ENCODE data around the gene PINK1.
A peak's percentile ranks its signal among the peaks of the same experiment; 100 is the strongest.

The PINK1 gene

DNA sequence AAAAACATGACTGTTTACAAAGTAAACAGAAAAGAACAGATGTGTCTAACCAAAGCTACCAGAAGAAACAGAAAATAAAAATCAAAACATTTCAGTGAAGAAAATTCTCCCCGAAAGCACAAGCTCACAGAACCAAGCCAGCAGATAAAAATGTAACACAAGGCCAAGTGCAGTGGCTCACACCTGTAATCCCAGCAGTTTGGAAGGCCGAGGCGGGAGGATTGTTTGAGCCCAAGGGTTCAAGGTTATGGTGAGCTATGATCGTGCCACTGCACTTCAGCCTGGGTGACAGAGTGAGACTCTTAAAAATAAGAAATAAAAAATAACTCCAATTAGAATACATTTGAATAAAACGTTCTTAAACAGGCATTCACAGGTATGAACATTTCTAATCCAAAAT is 47.0 kb downstream of the PINK1 start:
- DNase-seq (ENCODE audit: low read depth, low spot score), result no peak

DNA sequence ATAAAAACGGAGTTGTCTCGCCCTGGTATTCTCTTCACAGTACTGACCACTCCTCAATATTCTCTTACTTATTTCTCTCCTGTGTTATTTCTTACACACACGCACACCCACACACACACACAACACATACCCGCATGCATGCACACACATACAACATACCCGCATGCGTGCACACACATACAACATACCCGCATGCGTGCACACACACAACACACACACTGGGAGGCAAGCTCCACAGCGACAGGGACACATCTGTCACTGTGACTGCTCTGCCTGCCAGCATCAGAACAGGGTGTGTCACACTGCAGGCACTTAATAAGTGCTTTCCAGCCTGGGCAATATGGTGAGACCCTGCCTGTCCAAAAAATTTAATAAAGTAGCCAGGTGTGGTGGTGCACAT is 48.7 kb downstream of the PINK1 start:
- DNase-seq (ENCODE audit: low read depth, low spot score), result no peak

DNA sequence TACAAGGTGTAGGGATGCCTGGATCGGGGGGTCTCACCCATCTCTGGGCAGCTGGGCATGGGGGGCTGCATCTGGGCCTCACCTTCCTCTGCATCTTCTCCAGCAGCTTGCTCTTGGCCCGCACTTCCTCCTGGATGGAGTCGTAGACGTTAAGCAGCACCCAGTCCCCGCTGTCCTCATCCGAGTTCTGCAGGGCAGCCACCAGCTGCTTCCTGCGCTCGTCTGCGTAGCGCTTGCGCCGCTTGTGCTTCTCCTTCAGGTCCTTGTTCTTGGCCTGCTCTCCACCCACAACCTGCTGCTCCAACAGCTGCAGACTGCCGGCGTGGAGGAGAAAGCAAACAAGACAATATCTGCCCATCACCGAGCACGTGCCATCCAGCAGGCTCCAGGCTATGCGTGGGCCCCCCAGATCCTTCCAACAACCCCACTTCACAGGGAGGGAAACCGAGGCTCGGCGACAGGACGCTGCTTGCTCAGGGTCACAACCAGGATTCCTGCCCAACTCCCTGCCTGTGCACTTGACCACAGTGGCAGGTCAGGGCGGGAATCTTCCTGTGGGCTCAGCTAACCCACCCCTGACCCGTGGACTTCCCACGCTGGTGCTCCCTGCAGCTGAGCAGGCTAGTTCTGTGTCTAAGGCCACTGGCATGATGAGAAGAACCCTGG is 49.4 kb downstream of the PINK1 start:
- DNase-seq (ENCODE audit: low read depth, low spot score), result no peak

GRCh38 chr1:20683614-20684013 is 50.4 kb downstream of the PINK1 start:
- DNase-seq (ENCODE audit: low read depth, low spot score), result no peak

- DNase-seq (ENCODE audit: low read depth, low spot score), result no peak
Observed at GRCh38 chr1:20684050-20684620, 50.9 kb downstream of the PINK1 start.

DNA sequence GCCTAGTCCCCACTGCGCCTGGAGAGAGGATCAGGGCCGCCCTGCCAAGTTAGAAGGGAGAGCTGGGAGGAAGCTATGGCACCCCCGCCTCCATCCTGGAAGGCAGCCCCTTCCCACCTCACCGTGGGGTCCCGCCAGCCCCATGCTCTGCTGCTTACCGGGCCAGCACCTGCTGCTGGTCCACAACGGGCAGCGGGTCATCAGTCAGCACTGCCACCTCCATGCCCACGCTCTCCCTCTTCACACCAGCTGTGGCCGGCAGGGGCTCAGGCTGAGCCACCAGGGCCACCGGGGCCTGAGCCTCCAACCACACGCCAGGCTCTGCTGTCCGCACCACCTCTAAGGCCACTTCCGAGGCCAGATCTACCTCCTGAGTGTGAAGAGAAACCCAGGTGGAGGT is 51.4 kb downstream of the PINK1 start:
- no peak for DNase-seq (ENCODE audit: low read depth, low spot score)

DNA sequence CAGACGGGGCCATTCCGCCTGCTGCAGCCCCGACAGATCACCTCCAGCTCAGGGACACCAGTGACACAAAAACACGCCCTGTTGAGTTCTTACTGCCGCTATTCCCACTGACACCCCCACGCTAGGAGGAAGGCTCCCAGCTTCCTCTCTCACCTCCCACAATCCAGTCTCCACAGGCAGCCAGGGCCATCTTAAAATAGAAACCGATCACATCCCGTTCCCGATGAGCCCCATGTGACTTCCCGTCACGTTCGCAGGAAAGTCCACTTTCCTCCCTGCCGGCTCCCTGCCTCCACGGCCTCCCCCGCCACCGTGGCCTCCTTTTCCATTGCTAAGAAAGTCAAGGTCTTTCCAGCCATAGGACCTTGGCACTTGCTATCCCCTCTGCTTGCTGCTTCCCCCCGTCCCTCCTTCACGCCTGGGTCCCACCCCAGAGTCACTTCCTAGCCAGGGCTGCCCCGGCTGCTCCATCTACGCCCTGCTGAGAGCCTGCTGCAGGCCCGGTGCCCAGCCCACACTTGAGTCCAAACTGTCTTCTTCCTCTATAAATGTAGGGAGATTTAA is 51.9 kb downstream of the PINK1 start:
- no peak for DNase-seq (ENCODE audit: low read depth, low spot score)

DNA sequence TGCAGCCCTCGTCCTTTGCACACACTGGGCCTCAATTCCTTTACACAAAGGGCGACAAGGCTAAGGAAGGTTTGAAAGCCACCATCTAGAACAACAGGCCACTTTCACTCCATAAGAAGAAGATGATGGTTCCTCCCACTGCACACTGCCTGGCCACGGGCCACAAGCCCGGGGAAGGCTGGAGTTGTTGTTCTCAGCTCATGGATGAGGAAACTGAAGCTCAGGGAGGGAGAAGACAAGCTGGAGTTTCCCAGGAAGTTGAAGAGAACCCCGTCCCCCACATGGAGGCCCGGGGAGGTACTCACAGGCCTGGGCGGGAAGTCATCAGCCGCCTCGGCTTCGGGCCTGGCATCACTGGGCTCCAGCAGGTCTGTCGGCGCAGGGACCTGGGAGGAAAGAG is 52.5 kb downstream of the PINK1 start:
- no peak for DNase-seq (ENCODE audit: low read depth, low spot score)

DNA sequence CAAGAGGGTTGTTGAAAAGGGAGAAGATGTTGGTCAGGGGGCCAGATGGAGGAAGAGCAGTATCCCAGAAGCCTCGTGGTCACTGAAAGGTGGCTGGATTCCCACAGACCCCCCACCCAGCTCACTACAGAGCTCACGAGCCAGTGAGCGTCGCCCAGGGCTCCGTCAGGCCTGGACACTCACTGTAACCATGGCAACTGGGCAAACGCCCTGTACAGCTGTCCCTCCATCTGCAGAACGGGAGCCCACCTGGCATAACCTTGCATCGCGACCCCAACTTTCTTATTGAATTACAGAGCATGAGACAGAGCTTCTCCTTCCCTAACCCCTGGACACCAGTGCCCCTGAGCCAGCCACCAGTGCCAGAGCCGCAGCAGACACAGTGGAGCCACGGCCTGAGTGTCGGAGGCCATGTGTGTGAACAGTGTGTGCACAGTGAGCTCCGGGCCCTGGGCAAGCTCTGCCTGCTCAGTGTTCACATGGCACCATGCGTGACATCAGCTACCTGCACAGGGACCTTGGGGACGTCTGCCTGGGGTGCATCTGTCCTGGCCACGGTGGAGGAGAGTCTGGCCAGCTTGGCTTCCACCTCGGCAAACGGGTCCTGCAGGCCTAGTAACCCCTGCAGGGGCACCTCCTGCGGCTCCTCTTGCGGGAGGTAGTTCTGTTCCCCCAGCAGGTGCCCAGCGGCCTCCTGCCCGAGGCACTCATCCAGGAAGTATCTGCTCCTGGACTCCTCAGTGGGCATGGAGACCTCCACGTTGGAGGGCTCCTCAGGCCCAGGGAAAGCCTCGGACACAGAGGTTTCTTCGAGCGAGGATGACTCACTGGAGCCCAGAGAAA is 53.8 kb downstream of the PINK1 start:
- DNase-seq (ENCODE audit: low read depth, low spot score), result no peak

DNA sequence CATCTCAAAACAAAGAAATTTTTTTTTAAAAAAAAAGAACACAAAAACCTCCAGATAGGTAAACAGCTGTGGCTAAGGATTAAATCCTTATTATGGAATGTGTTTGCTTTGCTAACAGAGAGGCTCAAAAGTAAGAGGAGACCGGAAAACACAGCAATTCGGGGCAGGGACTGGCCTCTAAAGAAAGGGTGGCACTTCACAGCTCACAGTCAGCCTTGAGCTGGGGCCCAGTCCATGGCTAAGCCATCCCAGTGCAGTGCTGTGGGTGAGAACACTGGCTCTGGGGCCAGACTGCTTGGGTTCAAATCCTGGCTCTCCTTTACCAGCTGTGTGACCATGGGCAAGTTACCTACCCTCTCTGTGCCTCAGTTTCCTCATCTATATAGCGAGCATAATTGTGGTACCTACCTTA is 56.4 kb downstream of the PINK1 start:
- no peak for DNase-seq (ENCODE audit: low read depth, low spot score)

DNA sequence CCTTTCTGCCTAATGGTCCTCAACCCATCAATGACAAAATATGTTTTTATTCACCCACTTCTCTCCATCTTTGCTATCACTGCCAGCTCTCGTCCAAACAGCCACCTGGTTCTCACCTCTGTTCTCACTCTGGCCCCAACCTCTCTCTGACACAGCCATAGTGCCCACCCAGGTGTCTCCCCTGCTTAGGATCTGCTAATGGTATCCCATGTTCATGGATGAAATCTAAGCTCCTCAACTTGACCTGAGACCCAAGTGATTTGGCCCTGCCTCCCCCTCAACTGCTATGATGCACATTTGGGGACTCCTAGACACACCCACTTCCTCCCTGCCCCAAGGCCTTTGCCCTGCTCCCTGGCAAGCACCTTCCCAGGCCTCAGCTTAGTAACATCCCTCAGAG is 58.6 kb downstream of the PINK1 start:
- no peak for DNase-seq (ENCODE audit: low read depth, low spot score)

GRCh38 chr1:20693623-20694022 is 60.4 kb downstream of the PINK1 start:
- DNase-seq (ENCODE audit: low read depth, low spot score), result no peak

DNA sequence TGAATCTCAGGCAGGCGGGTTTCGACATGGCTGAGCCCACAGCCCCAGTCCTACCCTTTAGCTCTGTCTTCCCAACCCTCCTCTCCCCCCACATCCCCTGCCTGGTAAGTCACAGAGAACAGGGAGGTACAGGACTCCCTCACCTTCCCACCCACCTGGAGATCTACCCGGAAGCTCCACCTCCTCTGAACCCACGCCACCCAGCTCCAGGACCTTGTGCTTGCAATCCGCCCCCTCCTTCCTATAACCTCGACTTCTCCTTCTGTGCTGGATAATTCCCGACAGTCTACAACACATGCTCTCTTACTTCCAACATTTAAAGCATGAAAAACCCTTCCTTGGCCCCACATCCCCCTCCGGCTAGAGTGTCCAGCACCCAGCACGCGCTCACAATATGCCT is 62.3 kb downstream of the PINK1 start:
- DNase-seq (ENCODE audit: low read depth, low spot score), result no peak

GRCh38 chr1:20696397-20697333 is 63.4 kb downstream of the PINK1 start:
- peak; percentile 77 for DNase-seq (ENCODE audit: low read depth, low spot score)

DNA sequence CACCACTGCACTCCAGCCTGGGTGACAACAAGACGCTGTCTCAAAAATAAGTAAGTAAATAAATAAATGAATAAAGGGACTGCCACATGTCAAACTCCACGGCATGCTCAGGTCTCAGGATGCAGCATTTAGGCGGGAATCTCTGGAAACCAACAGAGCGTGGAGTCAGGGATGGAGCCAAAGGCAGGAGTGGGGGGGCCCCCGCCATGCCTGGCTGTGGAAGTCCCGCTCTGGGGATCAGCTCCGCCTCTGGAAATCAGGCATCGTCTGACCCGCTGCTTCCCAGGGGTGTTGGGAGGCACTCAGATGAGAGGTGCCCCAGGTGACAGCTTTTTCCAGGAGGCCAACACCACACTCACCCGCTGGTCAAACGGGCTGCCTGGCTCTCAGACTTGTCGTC is 64.3 kb downstream of the PINK1 start:
- no peak for DNase-seq (ENCODE audit: low read depth, low spot score)

DNA sequence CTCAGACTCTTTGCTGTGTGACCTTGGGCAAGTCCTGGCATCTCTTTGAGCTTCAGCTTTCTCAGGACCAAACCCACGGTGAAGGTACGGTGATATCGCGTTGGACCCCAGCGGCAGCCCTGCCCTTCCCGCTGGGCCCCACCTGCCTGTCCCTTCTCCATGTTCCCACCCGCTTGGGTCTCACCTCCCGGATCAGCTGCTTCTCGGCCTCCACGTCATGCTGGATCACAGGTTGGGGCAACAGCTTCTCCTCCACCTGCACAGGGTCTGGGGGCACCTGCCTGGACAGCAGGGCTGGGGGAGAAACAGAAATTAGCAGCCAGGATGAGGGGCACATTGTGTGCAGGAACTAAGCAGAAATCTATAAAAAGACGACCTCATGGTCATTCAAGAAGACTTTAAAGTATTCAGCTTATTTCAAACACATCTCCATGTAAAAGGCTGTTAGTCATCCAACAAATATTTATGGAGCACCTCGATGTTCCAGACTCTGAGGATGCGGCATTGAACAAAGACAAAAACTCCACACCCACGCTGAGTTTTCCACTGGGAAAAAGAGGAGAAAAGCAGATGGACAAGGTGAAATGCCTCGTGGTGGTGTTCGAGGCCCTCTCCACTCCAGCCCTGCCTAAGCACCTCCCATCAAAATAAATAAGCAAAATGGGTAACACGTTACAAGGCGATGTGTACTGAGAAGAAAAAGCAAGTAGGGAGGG is 65.1 kb downstream of the PINK1 start:
- no peak for DNase-seq (ENCODE audit: low read depth, low spot score)

DNA sequence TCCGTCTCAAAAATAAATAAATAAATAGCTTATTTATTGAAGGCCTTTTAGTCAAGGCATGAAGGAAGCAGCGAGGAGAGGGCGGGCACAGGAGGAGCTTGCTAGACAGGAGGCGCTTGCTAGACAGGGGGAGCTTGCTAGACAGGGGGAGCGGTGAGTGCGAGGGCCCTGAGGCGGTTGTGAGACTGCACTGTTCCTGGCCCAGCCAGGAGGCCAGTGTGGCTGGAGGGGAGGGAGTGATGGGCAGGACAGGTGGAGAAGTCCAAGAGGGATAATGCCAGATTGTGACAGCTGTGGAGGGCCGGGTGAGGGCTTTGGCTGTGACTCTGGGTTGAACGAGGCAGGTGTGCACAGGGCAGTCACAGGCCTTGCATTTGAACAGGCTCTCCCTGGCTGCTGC is 66.3 kb downstream of the PINK1 start:
- no peak for DNase-seq (ENCODE audit: low read depth, low spot score)

GRCh38 chr1:20700636-20701215 is 67.5 kb downstream of the PINK1 start:
- DNase-seq (ENCODE audit: low read depth, low spot score), result no peak
